ENCODE measurements around the gene DSE.

The DSE gene

GRCh38 chr6:116388924-116389323, 18.2 kb downstream of the DSE start:
- DNase-seq: no peak

GRCh38 chr6:116389357-116389756, 18.6 kb downstream of the DSE start:
- DNase-seq: no peak

DNA sequence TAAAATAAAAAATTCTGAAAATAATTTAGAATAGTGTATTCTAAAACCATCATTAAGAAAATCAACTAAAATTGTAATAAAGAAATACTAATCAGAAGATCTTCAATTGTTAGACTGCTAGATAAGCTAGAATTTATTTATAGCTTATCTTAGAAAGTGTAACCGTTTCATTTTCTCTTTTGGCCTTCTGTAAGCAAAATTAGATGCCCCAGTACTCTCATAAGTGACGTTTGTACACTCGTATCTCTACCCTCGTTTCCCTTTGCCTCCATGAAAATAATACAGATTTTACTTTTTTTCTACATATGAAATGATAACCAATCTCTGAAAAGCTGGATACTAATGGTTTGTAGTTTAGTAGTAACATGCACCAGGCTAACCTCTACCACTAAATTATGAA, 19.8 kb downstream of the DSE start:
- no peak for DNase-seq

DNA sequence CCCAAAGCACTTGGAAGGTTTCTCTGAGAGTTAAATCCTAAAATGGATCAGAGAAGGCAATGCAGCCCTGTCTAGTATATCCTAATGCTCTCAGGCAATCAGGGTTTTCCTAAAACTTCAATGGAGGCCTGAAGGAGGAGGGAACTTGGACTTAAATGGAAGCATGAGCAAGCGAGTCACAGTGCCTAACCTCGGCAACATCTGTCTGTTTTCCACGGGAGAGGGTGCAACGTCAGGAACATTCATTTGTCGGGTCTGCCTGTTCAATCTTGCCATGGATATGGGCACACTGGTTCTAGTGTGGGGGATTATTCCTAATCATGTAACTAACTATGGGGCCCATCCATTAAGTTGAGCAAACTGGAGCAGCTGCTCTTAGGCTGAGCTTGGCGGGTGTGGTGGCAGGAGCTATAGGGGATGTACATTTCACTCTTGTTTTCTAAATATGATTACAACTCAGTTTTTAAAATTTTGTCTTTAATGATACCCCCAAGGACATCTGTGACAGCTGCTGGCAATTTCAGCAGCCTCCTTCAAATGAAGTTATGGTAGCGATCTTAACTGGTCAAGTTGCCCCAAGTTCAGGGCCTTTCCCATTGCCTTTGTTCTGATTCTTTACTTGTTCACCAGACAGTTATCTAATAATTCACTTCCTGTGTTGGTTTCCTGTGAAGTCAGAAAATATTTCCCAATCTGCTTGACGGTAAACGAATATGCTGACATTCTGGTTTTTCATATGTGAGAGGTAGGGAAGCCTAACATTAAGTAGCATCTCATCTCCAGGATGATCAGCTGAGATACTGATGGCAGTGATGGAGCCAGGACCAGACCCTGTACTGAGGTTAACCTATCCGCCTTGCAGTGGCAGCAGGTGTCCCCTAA, 21.6 kb downstream of the DSE start:
- DNase-seq: no peak

- DNase-seq: no peak
Observed at GRCh38 chr6:116393430-116393829, 22.7 kb downstream of the DSE start.

DNA sequence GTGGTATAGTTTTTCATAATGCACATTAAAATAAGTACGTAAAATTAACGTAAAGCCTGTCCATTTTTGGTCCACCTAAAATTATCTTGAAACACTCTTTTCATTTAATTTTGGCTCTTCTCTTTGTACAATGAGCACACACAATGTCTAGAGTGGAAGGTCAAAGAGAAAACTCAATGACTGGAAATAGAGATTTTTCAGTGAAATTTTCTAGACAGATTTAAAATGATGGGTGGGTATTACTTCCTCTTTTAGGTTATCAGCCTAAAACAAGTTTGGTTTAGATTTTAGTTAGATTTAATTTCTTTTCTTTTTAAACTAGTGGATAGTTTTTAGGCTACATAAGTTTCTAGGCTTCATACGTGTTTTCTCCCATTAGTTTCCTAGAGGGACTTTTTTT, 24.9 kb downstream of the DSE start:
- DNase-seq: no peak

- no peak for DNase-seq
Observed at GRCh38 chr6:116396441-116396840, 25.7 kb downstream of the DSE start.

DNA sequence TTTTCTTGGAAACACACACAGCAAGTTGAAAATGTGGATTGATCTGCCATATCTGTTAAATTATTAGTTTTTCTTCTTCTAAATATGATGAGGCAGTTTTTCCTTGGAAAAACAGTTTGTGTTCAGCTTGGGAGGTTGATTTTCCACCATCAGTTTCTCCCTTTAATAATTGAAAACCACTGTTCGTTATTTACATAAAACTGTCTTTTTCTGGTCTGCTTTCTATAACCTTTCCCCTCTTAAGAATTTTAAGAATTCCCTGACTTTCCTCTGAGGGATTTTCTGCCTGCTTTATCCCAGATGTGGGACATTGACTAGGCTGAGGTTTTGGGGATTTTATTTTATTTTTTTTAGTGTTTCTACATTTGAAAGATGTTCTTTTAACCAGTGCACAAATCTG, 27.2 kb downstream of the DSE start:
- DNase-seq: no peak

- no peak for DNase-seq
Observed at GRCh38 chr6:116398316-116399010, 27.7 kb downstream of the DSE start.

- no peak for DNase-seq
Observed at GRCh38 chr6:116399287-116399686, 28.5 kb downstream of the DSE start.

DNA sequence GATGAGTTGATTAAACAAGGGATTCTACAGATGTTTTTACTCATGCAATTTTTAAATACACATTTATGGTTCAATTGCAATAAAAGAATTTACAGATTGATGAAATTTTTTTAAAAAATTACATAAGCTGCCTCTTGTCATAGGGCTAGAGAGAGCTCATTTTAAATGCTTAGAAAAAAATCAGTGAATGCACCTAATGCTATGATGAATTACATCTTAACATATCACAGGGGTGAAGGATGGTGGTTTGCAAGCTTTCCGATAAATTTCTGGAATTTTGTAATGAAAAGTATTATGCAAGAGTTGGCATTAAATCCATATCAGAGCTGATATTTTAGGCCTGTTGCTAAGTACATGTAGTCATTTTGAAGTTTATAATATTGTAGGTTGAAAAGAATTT, 29.6 kb downstream of the DSE start:
- no peak for DNase-seq

GRCh38 chr6:116402108-116402937, 31.6 kb downstream of the DSE start:
- DNase-seq: no peak

DNA sequence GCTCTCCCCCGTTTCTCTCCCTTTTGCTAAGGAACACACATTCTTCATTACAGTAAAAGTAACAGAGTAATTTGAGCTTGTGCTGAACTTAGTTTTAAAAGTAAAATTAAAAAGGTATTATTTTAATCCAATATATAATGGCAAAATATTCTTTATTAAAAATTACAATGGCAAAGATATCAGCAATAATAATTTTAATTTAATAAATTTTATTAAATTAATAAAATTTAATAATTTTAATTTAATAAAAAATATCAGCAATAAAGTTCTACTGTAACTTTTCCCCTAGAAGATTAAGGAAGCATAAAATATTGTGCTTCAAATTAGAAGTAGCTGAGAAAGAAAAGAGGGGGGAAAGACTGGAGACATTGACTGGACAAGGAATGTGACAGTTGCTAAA, 32.5 kb downstream of the DSE start:
- DNase-seq: no peak

DNA sequence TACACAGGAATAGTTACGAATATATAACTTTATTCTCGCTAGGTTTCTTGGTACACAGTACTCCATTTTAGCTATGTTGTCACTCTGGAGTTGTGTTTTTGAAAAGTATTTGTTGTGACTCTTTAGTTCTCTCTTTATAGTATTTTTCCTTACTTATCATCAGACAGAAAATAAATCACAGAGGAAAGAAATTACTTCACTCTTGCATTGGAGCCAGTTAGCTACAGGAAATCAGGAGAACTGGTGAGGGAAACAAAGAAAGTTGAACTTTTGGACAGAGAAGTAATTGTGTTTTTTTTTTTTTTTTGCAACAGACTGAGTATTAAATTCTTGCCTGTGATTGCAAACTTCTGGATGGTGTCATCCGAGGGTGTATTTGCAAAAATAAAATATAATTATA, 33.9 kb downstream of the DSE start:
- no peak for DNase-seq

DNA sequence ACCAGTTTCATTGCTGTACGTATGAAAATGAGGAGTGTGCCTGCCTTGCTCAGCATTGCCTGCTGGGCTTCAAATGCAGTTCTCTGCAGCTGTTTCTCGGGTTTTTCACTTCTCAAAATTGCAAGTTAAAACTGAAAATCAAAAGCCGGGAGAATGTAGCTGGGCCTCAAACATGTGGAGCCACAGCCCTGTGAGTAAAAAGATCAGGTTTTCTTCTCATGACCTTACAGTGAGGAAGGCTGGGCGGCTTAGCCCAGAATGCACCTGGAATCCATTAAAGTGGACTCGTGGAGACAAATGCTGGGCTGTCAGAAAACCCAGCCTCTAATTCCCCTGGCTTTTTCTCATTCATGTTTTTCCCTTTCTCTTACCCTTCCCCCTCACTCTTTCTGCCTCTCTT, 34.4 kb downstream of the DSE start:
- DNase-seq: peak; percentile 79

- peak; percentile 53 for DNase-seq
Observed at GRCh38 chr6:116405652-116406356, 35.1 kb downstream of the DSE start.

DNA sequence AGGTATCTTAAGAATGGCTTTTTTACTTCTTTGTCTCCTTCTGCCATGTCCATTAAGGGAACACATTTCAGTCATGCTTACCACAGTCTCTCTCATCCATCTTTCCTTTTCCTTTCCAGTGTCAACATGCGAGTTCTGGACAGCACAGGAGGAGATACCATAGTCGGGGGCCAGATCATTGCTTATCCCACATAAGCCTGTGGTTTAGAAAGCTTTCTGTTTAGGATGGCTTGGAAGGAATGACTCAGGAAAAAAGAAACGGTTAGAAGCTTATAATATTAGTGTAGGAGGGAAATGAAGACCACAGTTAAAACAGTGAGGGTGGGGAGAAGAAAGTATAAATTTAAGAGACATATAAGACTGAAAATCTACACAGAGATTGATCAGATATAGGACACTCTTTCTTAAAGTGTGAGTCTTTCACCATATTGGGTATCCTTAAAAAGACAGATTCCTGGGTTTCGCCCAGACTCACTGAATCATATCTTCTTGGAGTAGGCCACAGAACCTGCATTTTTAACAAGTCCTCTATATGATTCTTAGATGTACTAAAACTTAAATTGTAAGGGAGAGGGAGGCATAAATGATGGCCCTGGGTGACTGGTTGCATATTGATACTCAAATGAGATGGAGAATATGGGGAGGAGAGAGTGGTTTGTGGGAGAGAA, 36.1 kb downstream of the DSE start:
- DNase-seq: no peak

DNA sequence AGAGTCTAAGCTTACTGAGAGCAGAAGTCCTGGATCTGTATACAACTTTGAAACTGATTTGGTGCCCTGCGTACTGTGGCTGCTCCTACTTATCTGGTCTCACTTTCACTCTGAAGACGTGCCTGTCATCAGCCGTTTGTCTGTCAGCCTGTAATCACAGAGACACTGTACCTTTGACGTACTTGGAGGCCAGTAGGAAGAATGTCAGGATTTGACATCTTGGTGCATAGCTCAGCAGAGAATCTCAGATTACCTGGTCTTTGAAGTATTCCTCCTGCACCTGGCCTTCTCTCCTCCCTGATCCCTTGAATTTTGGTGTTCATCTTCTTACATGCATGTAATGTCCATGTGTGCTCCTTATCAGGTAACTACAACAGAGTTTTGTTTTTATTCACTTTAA, 37.7 kb downstream of the DSE start:
- DNase-seq: no peak

DNA sequence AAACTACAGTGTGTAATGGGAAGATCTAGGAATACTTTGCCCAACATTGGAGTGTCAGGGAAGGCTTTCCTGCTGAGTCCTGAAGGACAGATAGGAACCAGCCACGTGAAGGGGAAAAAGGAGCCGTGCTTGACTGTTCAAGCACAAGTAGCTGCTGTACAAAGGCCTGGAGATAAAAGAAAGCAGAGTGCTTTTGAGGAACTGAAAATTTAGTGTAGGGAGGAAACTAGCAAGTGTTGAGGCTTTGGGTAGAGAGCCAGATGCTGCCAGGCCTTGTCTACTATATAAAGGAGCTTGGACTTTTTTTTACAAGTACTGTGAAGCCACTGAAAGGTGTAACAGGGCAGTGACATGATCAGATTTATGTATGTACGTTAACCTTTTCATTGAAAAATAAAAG, 39.0 kb downstream of the DSE start:
- no peak for DNase-seq

DNA sequence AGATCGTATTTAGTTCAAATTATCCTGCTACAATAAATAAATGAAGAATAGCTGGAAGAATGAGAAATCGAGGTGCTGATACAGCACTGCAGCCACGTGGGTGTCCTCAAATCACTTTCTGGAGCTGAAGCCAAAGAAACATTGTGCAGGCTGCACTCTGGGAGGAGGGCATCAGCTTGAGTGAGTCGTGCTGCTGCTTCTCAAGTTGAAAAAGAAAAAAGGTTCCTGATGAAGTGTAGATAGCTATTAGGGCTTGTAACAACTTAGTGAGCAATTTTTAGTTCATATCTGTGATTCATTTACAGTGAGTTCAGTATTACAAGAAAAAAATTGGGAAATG, 40.5 kb downstream of the DSE start:
- DNase-seq: no peak

GRCh38 chr6:116412270-116412669, 41.5 kb downstream of the DSE start:
- DNase-seq: peak; percentile 33

DNA sequence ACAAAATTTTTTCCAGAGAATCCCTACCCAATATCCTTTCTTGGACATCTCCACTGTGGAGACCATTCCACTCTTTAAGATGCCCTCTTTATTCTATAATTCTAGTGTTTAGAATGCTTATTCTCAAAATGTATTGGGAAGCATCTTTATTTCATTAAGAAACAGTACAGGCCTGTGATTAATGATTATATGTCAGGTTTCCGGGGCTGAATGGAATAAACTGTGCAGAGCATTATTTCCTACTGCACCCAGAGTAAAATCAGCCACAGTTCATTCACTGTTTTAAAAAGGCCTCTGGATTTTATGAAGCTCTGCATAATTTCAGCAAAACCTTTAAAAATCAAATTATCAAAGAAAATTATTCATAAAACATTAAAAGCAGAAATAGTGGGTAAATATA, 42.6 kb downstream of the DSE start:
- no peak for DNase-seq

All from femur (tissue), 1 donor.